Sigmoid colon (tissue), 7 donors: ENCODE results near the gene ACOX1. TPM values are rescaled to one million over a fixed set of nuclear protein-coding genes. Genes with fewer than 3 reads are reported as not detected.

Experiments
- DNase-seq: peaks from one replicate; pipeline ENCODE4 v3.0.0-alpha.2; 2019
- H3K27ac ChIP-seq, 4 donors: fragments of 200-600 bp; sonication (generic); one replicate each; pipeline ENCODE4 v1.5.1; 2016 to 2019; ENCODE audit warnings: mild to moderate bottlenecking in 1 of 4
- H3K27me3 ChIP-seq, 3 donors: fragments of 200-600 bp; sonication (generic); one replicate each; pipeline ENCODE4 v1.5.1; 2019; ENCODE audit warnings: mild to moderate bottlenecking in 1 of 3
- H3K36me3 ChIP-seq, 4 donors: fragments of 200-600 bp; sonication (generic); one replicate each; pipeline ENCODE4 v1.5.1; 2016 to 2019
- H3K4me1 ChIP-seq, 4 donors: fragments of 200-600 bp; sonication (generic); one replicate each; pipeline ENCODE4 v1.5.1; 2017 to 2019
- H3K4me3 ChIP-seq, 4 donors: fragments of 200-600 bp; sonication (generic); one replicate each; pipeline ENCODE4 v1.5.1; 2017 to 2019; ENCODE audit warnings: mild to moderate bottlenecking in 2 of 4, moderate library complexity in 1 of 4
- H3K9me3 ChIP-seq, 4 donors: fragments of 200-600 bp in 3 of 4; sonication (generic) in 3 of 4; one replicate each; pipeline versions ENCODE4 v1.5.1 to v1.6.1; 2013 to 2019
- CTCF ChIP-seq, 4 experiments: fragments of 450-650 bp in 3 of 4; fragments of 200-600 bp in 1 of 4; IDR thresholded peaks; one replicate each; pipeline ENCODE4 v1.5.1; 2016 to 2019; ENCODE audit warnings: antibody characterized with exemption in 4 of 4, mild to moderate bottlenecking in 3 of 4, moderate library complexity in 2 of 4
- EP300 ChIP-seq, 4 donors: sonication (generic); formaldehyde crosslinking; IDR thresholded peaks; one replicate each; pipeline ENCODE4 v1.6.1; 2017; ENCODE audit warnings: antibody characterized with exemption in 4 of 4
- POLR2A ChIP-seq, 2 donors: fragments of 450-650 bp; IDR thresholded peaks; one replicate each; pipeline ENCODE4 v1.6.1; 2016; ENCODE audit warnings: antibody characterized with exemption in 2 of 2, mild to moderate bottlenecking in 2 of 2, moderate library complexity in 2 of 2
- POLR2AphosphoS5 ChIP-seq, 4 donors: sonication (generic); formaldehyde crosslinking; IDR thresholded peaks; one replicate each; pipeline ENCODE4 v1.6.1; 2017; ENCODE audit warnings: antibody characterized with exemption in 4 of 4
- WGBS, 2 donors: extraction: QIAGEN DNeasy Blood & Tissue Kit; methylation state at CpG; one replicate each; pipeline ENCODE4 v1.1.7; 2013; 5-methylcytosine and 5-hydroxymethylcytosine counted together
- intact Hi-C: fragments of 100-400 bp; cut with DNase I; formaldehyde crosslinking; loops from one replicate; pipeline ENCODE4 v1.15.1; 2023
- polyA plus RNA-seq, 3 donors: library from polyadenylated mRNA; stranded (reverse); fragments of 200-250 nt; gene quantifications; one replicate each; pipeline ENCODE4 v1.2.3, GENCODE V29; 2013
- total RNA-seq, 4 donors: library from RNA; depleted of rRNA; stranded (reverse); fragments of >200 nt; gene quantifications; one replicate each; pipeline ENCODE4 v1.1.0, GENCODE V29; 2016
- donor health status: healthy with polysubstance abuse.
- donor health status: Bipolar disorder and iron deficiency.
- donor health status: healthy.

The ACOX1 gene
- total and polyA plus RNA-seq, 7 donors = 31.3 to 93.2 (median 34.6) TPM

DNA sequence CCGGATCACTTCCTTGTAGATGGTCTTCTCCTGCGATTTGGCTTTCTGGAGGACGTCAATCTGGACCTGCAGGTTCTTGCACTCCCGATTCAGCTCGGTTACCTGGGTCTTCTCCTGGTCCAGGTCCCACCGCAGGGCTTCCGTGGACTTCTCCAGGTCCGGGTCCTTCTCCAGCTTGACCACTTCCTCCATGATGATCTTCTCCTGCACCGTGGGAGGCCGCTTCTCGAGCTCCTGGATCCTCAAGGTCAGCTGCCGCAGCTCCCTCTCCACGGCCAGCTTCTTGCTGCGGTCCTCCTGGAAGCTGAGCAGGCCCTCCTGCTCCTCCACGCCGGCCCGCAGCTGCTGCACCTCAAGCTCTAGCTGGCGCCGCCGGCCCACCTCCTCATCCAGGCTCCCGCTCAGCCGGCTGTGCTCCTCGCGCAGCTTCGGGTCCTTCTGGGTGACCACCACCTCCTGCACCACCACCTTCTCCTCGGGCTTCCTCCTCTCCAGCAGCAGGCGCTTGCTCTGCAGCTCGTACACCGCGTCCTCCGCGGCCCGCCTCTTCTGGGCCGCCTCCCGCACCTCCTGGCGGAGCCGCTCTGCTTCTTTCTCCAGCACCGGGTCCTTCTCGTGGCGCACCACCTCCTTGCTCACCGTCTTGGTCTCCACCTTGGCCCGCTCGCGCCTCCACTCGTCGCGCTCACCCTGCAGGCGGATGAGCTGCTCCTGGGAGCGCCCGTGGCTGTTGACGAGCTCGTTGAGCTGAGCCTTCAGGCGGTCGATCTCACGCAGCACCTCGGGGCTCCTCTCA, 29.9 kb upstream of the ACOX1 start:
- Histone ChIP-seq H3K27me3 (no peaks in the 10 kb centered on the region), H3K27ac (no peak overlapping the region), H3K36me3 (no peaks in the 10 kb centered on the region), H3K4me1 (peaks cover 0 to 11% (median 2%) of the 10 kb centered on the region in 4 donors), H3K9me3 (no peaks in the 10 kb centered on the region), H3K4me3 (no peak overlapping the region)
- TF ChIP-seq EP300 (IDR thresholded peaks at IDR 0.05) = no peak
- no peak for TF ChIP-seq CTCF (IDR thresholded peaks at IDR 0.05)
- TF ChIP-seq POLR2A (IDR thresholded peaks at IDR 0.05) = no peak
- no peak for TF ChIP-seq POLR2AphosphoS5 (IDR thresholded peaks at IDR 0.05)
- 95 to 96% methylated on average over 56 of the region's 56 CpGs for WGBS, 2 donors
- intact Hi-C loops = loop anchor here (10.0 kb wide), 1 partner anchor 176 kb away; no protein-coding TSS in a partner anchor
- no peak for DNase-seq

- no peaks in the 10 kb centered on the region for H3K27me3 ChIP-seq
- intact Hi-C loops = loop anchor here (10.0 kb wide), 1 partner anchor 177 kb away; no protein-coding TSS in a partner anchor
- no peaks in the 10 kb centered on the region for H3K36me3 ChIP-seq
- TF ChIP-seq EP300 (IDR thresholded peaks at IDR 0.05) (no peak), CTCF (IDR thresholded peaks at IDR 0.05) (no peak), POLR2A (IDR thresholded peaks at IDR 0.05) (no peak), POLR2AphosphoS5 (IDR thresholded peaks at IDR 0.05) (no peak)
- H3K27ac ChIP-seq = no peak overlapping the region
- no peak for DNase-seq
- peaks cover 0 to 9% (median 0%) of the 10 kb centered on the region in 4 donors for H3K4me1 ChIP-seq
- WGBS, 2 donors = 95 to 97% methylated on average over 36 of the region's 36 CpGs
- no peaks in the 10 kb centered on the region for H3K9me3 ChIP-seq
- H3K4me3 ChIP-seq = no peak overlapping the region
Measured at GRCh38 chr17:76008208-76008607, 29.2 kb upstream of the ACOX1 start.

- DNase-seq = no peak
Measured at GRCh38 chr17:76007850-76008165, 28.8 kb upstream of the ACOX1 start.

DNA sequence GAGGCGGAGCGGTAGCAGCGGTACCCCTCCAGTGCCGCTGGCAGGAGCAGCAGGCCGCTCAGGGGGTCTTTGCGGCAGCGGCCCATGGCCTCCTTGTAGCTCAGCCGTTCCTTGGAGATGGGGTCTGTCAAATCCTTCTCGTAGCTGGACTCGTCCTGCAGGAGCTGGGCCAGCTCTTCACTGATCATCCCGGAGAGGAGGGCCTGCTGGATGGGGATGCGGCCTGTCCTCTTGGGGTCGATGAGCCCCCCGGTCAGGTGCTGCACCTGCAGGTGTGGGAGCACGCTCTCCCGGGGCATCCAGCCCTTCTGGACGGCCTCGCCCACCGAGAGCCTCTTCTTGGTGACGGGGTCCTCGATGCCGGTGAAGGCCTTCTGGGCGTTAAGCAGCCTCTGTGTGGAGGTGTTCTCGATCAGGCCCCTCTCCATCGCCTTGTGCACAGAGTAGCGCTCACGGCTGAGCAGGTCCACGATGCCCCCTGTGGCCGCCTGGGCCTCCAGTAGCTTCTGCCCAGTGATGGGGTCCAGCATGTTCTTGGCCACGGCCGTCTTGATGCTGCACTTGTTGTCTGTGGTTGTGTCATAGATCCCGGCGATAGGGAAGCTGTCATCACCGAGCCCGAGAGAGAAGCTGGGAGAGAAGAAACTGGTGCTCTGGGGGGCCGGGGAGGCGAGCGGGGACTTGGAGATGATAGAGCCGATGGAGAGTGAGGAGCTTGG, 28.3 kb upstream of the ACOX1 start:
- intact Hi-C loops = loop anchor here (10.0 kb wide), 1 partner anchor 178 kb away; no protein-coding TSS in a partner anchor

More at GRCh38 chr17:76007850-76008165, 28.8 kb upstream of the ACOX1 start:
- 89 to 90% methylated on average over 16 of the region's 16 CpGs for WGBS, 2 donors
- no peak overlapping the region for H3K27ac ChIP-seq
- H3K4me1 ChIP-seq = peaks cover 0 to 9% (median 0%) of the 10 kb centered on the region in 4 donors
- H3K4me3 ChIP-seq = no peak overlapping the region
- H3K9me3 ChIP-seq = no peaks in the 10 kb centered on the region
- H3K27me3 ChIP-seq = no peaks in the 10 kb centered on the region
- intact Hi-C loops = loop anchor here (10.0 kb wide), 1 partner anchor 177 kb away; no protein-coding TSS in a partner anchor
- H3K36me3 ChIP-seq = no peaks in the 10 kb centered on the region
- no peak for TF ChIP-seq POLR2A (IDR thresholded peaks at IDR 0.05)
- TF ChIP-seq POLR2AphosphoS5 (IDR thresholded peaks at IDR 0.05) = no peak
- TF ChIP-seq CTCF (IDR thresholded peaks at IDR 0.05) = no peak
- no peak for TF ChIP-seq EP300 (IDR thresholded peaks at IDR 0.05)

More for the DNA sequence above, 28.3 kb upstream of the ACOX1 start:
- TF ChIP-seq POLR2AphosphoS5 (IDR thresholded peaks at IDR 0.05) (no peak), EP300 (IDR thresholded peaks at IDR 0.05) (no peak), POLR2A (IDR thresholded peaks at IDR 0.05) (no peak), CTCF (IDR thresholded peaks at IDR 0.05) (no peak)
- Histone ChIP-seq H3K4me3 (no peak overlapping the region), H3K9me3 (no peaks in the 10 kb centered on the region), H3K4me1 (peaks cover 0 to 9% (median 0%) of the 10 kb centered on the region in 4 donors), H3K27ac (no peak overlapping the region), H3K27me3 (no peaks in the 10 kb centered on the region), H3K36me3 (no peaks in the 10 kb centered on the region)
- no peak for DNase-seq
- WGBS, 2 donors = 94 to 95% methylated on average over 39 of the region's 39 CpGs
